OCI-LY1 (cell line): Measurements from ENCODE around the gene SLC2A9.

Source experiments
- H2AFZ ChIP-seq: fragments of 200-600 bp; sonication (generic), shearing (Covaris generic); 2 replicates; pipeline ENCODE4 v1.6.0; 2014; ENCODE audit warnings: antibody characterized with exemption, mild to moderate bottlenecking, low read length
- H3F3A ChIP-seq: fragments of 200-600 bp; sonication (generic), shearing (Covaris generic); 2 replicates; pipeline ENCODE4 v1.6.0; 2014; ENCODE audit warnings: mild to moderate bottlenecking, antibody characterized with exemption, low read length, moderate library complexity; ENCODE audit not compliant: insufficient read depth
- H3K27ac ChIP-seq: fragments of 200-600 bp; sonication (generic); 2 replicates; pipeline ENCODE4 v1.5.1; 2014; ENCODE audit warnings: low read length, mixed run types, mild to moderate bottlenecking, low read depth; ENCODE audit not compliant: poor library complexity, severe bottlenecking
- H3K27me3 ChIP-seq: fragments of 200-600 bp; sonication (generic); 2 replicates; pipeline ENCODE4 v1.6.0; 2014; ENCODE audit warnings: antibody characterized with exemption, mild to moderate bottlenecking, low read length, moderate library complexity; ENCODE audit not compliant: insufficient read depth
- H3K36me3 ChIP-seq: fragments of 200-600 bp; sonication (generic); 2 replicates; pipeline ENCODE4 v1.6.1; 2014; ENCODE audit warnings: mild to moderate bottlenecking, antibody characterized with exemption, low read length, moderate library complexity, mixed read lengths; ENCODE audit not compliant: insufficient read depth
- H3K4me1 ChIP-seq: fragments of 200-600 bp; sonication (generic); 2 replicates; pipeline ENCODE4 v1.5.1; 2014; ENCODE audit warnings: mild to moderate bottlenecking, low read length, moderate library complexity; ENCODE audit not compliant: insufficient read depth, severe bottlenecking
- H3K4me2 ChIP-seq: fragments of 200-600 bp; sonication (generic), shearing (Covaris generic); 2 replicates; pipeline ENCODE4 v1.6.1; 2014; ENCODE audit warnings: low read length
- H3K4me3 ChIP-seq: fragments of 200-600 bp; sonication (generic); 2 replicates; pipeline ENCODE4 v1.5.1; 2014; ENCODE audit warnings: low read length, low read depth, mild to moderate bottlenecking, mixed read lengths; ENCODE audit not compliant: poor library complexity, severe bottlenecking
- H3K79me2 ChIP-seq: fragments of 200-600 bp; shearing (Covaris generic); 2 replicates; pipeline ENCODE4 v1.6.1; 2016; ENCODE audit warnings: mixed run types, low read length, mixed read lengths; ENCODE audit not compliant: insufficient read depth
- H3K9ac ChIP-seq: fragments of 200-600 bp; sonication (generic), shearing (Covaris generic); 2 replicates; pipeline ENCODE4 v1.6.1; 2014; ENCODE audit warnings: mild to moderate bottlenecking, low read length, mixed read lengths
- H3K9me2 ChIP-seq: fragments of 200-600 bp; sonication (generic), shearing (Covaris generic); 2 replicates; pipeline ENCODE4 v1.6.1; 2014; ENCODE audit warnings: low read depth, mild to moderate bottlenecking, low read length, mixed read lengths
- H3K9me3 ChIP-seq: fragments of 200-600 bp; shearing (Covaris generic); 2 replicates; pipeline ENCODE4 v1.6.1; 2014; ENCODE audit warnings: low read length, mixed read lengths
- H4K20me1 ChIP-seq: fragments of 200-600 bp; sonication (generic), shearing (Covaris generic); 2 replicates; pipeline ENCODE4 v1.6.0; 2016; ENCODE audit warnings: mild to moderate bottlenecking, low read length; ENCODE audit not compliant: insufficient read depth
- EZH2 ChIP-seq: fragments of 200-600 bp; sonication (generic), shearing (Covaris generic); IDR thresholded peaks from 2 replicates; pipeline ENCODE4 v1.8.0; 2017; ENCODE audit warnings: borderline replicate concordance, mixed run types, mild to moderate bottlenecking, antibody characterized with exemption, low read length, moderate library complexity, mixed read lengths
- TF ChIP-seq, protein P1 (sequence below): fragments of 200-600 bp; sonication (generic), shearing (Covaris generic); IDR thresholded peaks from 2 replicates; pipeline ENCODE4 v1.5.1; 2017; ENCODE audit warnings: mild to moderate bottlenecking, antibody characterized with exemption, low read length, moderate library complexity, mixed read lengths

The SLC2A9 gene

DNA sequence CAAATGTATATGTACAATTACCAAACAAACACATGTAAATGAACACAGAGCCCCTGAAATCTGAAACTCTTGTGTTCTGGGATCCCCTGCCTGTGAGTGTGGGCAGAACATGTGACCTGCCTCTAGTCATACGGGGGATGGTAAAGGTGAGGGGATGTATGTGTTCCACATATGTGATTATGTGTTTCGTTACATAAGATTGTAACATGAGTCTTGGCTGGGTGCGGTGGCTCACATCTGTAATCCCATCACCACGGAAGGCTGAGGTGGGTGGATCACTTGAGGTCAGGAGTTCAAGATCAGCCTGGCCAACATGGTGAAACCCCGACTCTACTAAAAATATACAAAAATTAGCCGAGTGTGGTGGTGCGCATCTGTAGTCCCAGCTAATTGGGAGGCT, 37.1 kb upstream of the SLC2A9 start:
- Histone ChIP-seq H3K9me3 (no peaks in the 10 kb centered on the region), H3K79me2 (no peaks in the 10 kb centered on the region), H2AFZ (no peak overlapping the region), H3K9ac (no peak overlapping the region), H3K27me3 (no peaks in the 10 kb centered on the region), H3K4me1 (no peaks in the 10 kb centered on the region), H3F3A (no peaks in the 10 kb centered on the region), H4K20me1 (no peaks in the 10 kb centered on the region), H3K9me2 (no peaks in the 10 kb centered on the region), H3K4me2 (no peak overlapping the region), H3K36me3 (no peaks in the 10 kb centered on the region), H3K4me3 (no peak overlapping the region), H3K27ac (no peak overlapping the region)
- no peak for TF ChIP-seq EZH2
- TF ChIP-seq, protein P1, sequence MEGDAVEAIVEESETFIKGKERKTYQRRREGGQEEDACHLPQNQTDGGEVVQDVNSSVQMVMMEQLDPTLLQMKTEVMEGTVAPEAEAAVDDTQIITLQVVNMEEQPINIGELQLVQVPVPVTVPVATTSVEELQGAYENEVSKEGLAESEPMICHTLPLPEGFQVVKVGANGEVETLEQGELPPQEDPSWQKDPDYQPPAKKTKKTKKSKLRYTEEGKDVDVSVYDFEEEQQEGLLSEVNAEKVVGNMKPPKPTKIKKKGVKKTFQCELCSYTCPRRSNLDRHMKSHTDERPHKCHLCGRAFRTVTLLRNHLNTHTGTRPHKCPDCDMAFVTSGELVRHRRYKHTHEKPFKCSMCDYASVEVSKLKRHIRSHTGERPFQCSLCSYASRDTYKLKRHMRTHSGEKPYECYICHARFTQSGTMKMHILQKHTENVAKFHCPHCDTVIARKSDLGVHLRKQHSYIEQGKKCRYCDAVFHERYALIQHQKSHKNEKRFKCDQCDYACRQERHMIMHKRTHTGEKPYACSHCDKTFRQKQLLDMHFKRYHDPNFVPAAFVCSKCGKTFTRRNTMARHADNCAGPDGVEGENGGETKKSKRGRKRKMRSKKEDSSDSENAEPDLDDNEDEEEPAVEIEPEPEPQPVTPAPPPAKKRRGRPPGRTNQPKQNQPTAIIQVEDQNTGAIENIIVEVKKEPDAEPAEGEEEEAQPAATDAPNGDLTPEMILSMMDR: no peak

DNA sequence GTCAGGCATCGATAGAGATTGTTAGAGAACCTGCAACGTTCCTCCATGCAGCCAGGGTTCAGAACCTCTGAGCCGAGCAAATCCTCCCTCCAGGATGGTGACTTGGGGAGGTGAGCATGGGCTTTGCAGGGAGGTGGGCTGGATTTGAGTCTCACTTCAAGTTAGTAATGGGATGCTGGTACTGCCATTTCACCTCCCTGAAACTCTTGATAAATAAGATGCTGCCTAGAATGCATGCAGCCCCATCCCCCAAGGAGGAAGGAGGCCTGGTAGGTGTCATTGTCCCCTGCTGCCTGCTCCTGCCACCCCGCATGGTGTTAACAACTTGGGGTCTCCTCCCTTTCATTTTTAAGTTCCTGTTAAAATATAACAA, 35.7 kb upstream of the SLC2A9 start:
- no peak overlapping the region for H3K9ac ChIP-seq
- no peaks in the 10 kb centered on the region for H3K4me1 ChIP-seq
- no peaks in the 10 kb centered on the region for H3K9me2 ChIP-seq
- H3K4me2 ChIP-seq: no peak overlapping the region
- no peaks in the 10 kb centered on the region for H3K27me3 ChIP-seq
- no peak overlapping the region for H3K4me3 ChIP-seq
- no peaks in the 10 kb centered on the region for H3K36me3 ChIP-seq
- H3K79me2 ChIP-seq: no peaks in the 10 kb centered on the region
- H4K20me1 ChIP-seq: no peaks in the 10 kb centered on the region
- H2AFZ ChIP-seq: no peak overlapping the region
- H3K9me3 ChIP-seq: no peaks in the 10 kb centered on the region
- H3K27ac ChIP-seq: no peak overlapping the region
- TF ChIP-seq, protein P1: no peak
- no peak for TF ChIP-seq EZH2
- H3F3A ChIP-seq: no peaks in the 10 kb centered on the region

DNA sequence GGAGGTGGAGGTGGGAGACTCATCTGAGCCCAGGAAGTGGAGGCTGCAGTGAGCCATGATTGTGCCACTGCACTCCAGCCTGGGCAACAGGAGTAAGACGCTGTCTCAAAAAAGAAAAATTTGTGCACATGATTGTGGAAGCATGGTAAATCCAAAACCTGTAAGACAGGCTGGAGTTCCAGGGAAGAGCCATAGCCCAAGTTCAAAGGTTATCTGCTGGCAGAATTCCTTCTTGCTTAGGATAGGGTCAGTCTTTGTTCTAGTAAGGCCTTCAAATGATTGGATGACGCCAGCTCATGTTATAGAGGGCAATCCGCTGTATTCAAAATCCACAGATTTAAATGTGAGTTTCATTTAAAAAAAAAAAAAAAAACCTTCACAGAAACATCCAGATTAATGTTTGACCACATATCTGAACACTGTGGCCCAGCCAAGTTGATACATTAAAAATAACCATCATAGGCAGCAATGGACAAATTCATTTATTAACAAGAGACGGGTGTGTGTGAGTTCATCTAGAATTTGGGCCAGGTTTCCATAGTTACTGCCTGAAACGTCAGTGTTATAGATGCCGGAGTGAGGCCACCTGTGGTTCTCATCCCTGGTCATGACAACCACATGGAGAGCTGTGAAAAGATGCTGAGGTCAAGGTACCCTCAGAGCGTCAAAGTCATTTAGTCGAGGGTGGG, 35.2 kb upstream of the SLC2A9 start:
- no peaks in the 10 kb centered on the region for H3K79me2 ChIP-seq
- no peak overlapping the region for H3K27ac ChIP-seq
- H3K9ac ChIP-seq: no peak overlapping the region
- H3F3A ChIP-seq: no peaks in the 10 kb centered on the region
- no peaks in the 10 kb centered on the region for H3K4me1 ChIP-seq
- no peaks in the 10 kb centered on the region for H3K27me3 ChIP-seq
- no peaks in the 10 kb centered on the region for H4K20me1 ChIP-seq
- no peaks in the 10 kb centered on the region for H3K36me3 ChIP-seq
- H3K4me3 ChIP-seq: no peak overlapping the region
- H2AFZ ChIP-seq: no peak overlapping the region
- TF ChIP-seq EZH2: no peak
- TF ChIP-seq, protein P1: no peak
- H3K9me3 ChIP-seq: no peaks in the 10 kb centered on the region
- no peak overlapping the region for H3K4me2 ChIP-seq
- H3K9me2 ChIP-seq: no peaks in the 10 kb centered on the region
